Activated naive CD4-positive, alpha-beta T cell treated with anti-CD3 and anti-CD28 coated beads for 36 hours (primary cell): ENCODE measurements around the gene SAFB. TPM values are rescaled to one million over a fixed set of nuclear protein-coding genes. Genes with fewer than 3 reads are reported as not detected.
A peak's percentile ranks its signal among the peaks of the same experiment; 100 is the strongest.

ENCODE experiments used
- CTCF ChIA-PET: fragments of 350-600 bp; sonication (Branson Sonifier 250); formaldehyde crosslinking; loops from one replicate; lab custom pipeline; 2021; ENCODE audit warnings: antibody characterized with exemption; lab: Charles Lee
- DNase-seq: peaks from one replicate; pipeline ENCODE4 v3.0.0-alpha.2; 2020
- H3K27ac Mint-ChIP-seq: one replicate; pipeline ENCODE4 v1.8.0; 2021; ENCODE audit warnings: mild to moderate bottlenecking, mixed read lengths
- H3K27me3 Mint-ChIP-seq: one replicate; pipeline ENCODE4 v1.8.0; 2021; ENCODE audit warnings: low read depth, mixed read lengths
- H3K36me3 Mint-ChIP-seq: one replicate; pipeline ENCODE4 v1.8.0; 2021; ENCODE audit warnings: low read depth, mixed read lengths
- H3K4me1 Mint-ChIP-seq: one replicate; pipeline ENCODE4 v1.8.0; 2021; ENCODE audit warnings: low read depth, mixed read lengths
- H3K4me3 Mint-ChIP-seq: one replicate; pipeline ENCODE4 v1.8.0; 2021; ENCODE audit warnings: mild to moderate bottlenecking, moderate library complexity, mixed read lengths
- H3K9me3 Mint-ChIP-seq: one replicate; pipeline ENCODE4 v1.8.0; 2021; ENCODE audit warnings: mixed read lengths
- intact Hi-C: fragments of 100-400 bp; cut with micrococcal nuclease; formaldehyde crosslinking; loops from one replicate; pipeline ENCODE4 v1.15.1; 2023
- total RNA-seq, 2 experiments: library from RNA; stranded (reverse); gene quantifications; one replicate each; pipeline ENCODE4 v1.2.3, GENCODE V29; 2021

SAFB gene
- total RNA-seq, 2 experiments from 2014 or later = 120 to 129 TPM

DNA sequence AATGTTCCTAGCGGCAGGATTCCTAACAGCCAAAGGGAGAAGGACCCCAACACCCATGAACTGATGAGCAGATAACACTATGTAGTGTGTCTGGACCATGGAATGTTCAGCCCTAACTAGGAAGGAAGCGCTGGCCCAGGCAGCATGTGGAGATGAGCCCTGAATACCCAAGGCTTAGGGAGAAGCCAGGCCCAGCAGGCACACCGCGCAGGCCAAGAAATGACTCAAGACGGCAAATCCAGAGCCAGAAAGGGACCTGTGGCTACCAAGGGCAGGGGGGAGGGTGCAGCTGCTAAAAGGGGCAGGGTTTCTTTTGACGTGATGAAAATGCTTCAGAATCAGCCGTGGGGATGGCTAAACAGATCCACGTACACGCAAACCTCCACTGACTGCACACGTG is 34.4 kb upstream of the SAFB start:
- H3K27me3 Mint-ChIP-seq = no peaks in the 10 kb centered on the region
- H3K36me3 Mint-ChIP-seq = peaks cover 35% of the 10 kb centered on the region
- intact Hi-C loops = loop anchor here (10.0 kb wide), 1 partner anchor 206 kb away; the partner anchor contains the start of gene DUS3L

DNA sequence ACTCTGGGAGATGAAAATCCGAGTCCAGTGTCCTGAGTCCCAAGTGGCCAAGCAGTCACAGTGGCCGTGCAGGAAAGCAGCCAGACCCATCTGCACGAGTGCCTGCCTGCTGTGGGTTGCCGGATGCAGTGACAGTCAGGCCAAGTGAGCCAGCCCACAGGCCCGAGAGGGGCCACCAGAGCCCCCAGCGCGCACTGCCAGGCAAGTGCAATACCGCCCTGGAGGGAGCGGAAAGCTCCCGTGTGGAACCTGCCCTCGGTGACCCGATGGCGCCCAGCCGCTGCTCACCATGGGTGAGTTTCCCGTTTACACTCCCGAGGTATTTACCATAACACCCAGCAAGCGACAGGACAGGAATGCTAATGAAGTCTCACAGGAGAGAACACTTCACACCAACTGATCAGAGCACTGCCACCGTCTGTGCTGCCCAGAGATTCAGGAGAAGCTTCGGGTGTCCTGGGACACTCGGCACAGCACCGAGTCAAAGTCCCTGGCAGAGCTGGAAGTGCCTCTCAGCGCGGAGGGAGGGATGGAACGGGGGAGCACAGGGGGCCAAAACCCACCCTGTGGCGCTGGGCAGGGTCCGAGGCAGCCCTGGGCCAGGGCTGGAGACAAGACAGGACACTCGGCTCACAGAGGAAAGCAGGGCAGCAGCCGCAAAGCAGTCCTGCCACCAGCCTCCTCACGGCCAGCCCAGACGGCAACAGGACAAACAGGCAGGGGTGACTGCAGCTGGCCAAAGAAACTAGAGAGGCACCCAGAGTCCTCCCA is 33.8 kb upstream of the SAFB start:
- no peak for DNase-seq
- no peaks in the 10 kb centered on the region for H3K9me3 Mint-ChIP-seq
- peaks cover 37% of the 10 kb centered on the region for H3K36me3 Mint-ChIP-seq
- CTCF ChIA-PET = no interaction called here
- H3K27ac Mint-ChIP-seq = peak overlapping the region; percentile 46
- H3K27me3 Mint-ChIP-seq = no peaks in the 10 kb centered on the region
- peaks cover 19% of the 10 kb centered on the region for H3K4me1 Mint-ChIP-seq
- intact Hi-C loops = loop anchor here (10.0 kb wide), 1 partner anchor 206 kb away; the partner anchor contains the start of gene DUS3L
- H3K4me3 Mint-ChIP-seq = no peak overlapping the region

More for the DNA sequence above, 34.4 kb upstream of the SAFB start:
- Mint-ChIP-seq H3K4me1 (peaks cover 19% of the 10 kb centered on the region), H3K27ac (no peak overlapping the region), H3K4me3 (no peak overlapping the region), H3K9me3 (no peaks in the 10 kb centered on the region)
- DNase-seq = no peak
- CTCF ChIA-PET = no interaction called here

DNA sequence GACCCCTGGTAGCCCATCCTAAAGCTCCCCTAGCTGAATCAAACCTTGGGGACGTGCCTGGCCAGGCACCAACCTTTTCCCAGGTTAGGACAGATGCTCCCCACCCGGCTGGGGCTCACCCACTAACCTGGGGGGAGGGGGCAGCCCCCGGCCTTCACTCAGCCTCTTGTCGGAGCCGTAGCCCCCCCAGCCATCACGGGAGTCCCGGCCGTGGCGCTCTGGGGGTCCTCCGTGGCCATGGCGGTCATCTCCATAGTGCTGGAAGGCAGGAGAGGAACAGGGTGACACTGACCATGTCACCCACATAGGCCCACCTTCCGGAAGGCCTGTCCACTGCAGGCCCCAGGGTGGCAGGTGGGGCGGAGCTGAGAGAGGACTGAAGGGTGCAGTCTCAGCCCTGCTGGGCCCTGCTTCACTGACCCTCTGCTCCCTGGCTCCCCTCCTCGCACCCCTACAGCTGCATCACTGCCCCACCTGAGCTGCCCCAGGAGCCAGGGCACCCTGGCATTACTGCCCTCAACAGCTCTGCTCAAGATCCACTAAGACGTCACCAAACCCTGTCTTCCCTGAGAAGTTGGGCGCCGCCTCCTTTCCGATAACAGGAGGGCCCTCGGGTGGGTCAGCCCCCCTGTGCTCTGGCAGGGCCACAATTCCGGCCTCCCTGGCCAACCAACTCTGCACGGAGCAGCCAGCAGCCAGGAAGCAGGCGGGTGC is 32.6 kb upstream of the SAFB start:
- H3K27me3 Mint-ChIP-seq = no peaks in the 10 kb centered on the region
- H3K27ac Mint-ChIP-seq = no peak overlapping the region
- CTCF ChIA-PET = no interaction called here
- H3K4me1 Mint-ChIP-seq = peaks cover 19% of the 10 kb centered on the region
- intact Hi-C loops = no loop called here
- H3K9me3 Mint-ChIP-seq = no peaks in the 10 kb centered on the region
- H3K4me3 Mint-ChIP-seq = no peak overlapping the region
- DNase-seq = no peak
- H3K36me3 Mint-ChIP-seq = peaks cover 45% of the 10 kb centered on the region

DNA sequence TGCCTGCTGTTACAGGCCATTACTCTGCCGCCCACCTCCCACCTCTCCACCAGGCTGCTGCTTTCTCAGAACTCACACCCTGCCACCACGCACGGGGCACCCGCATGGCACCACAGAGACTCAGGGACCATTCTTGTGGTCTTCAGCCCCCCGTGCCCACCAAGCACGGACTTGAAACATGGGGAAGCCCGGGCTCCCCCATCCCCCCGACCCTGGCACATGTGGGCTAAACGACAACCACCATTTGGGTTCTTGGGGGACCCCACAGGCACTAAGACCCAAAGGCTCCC is 32.1 kb upstream of the SAFB start:
- Mint-ChIP-seq H3K4me1 (peaks cover 15% of the 10 kb centered on the region), H3K36me3 (peaks cover 48% of the 10 kb centered on the region), H3K27me3 (no peaks in the 10 kb centered on the region), H3K27ac (no peak overlapping the region), H3K4me3 (no peak overlapping the region), H3K9me3 (no peaks in the 10 kb centered on the region)
- CTCF ChIA-PET = no interaction called here
- DNase-seq = no peak
- intact Hi-C loops = no loop called here

DNA sequence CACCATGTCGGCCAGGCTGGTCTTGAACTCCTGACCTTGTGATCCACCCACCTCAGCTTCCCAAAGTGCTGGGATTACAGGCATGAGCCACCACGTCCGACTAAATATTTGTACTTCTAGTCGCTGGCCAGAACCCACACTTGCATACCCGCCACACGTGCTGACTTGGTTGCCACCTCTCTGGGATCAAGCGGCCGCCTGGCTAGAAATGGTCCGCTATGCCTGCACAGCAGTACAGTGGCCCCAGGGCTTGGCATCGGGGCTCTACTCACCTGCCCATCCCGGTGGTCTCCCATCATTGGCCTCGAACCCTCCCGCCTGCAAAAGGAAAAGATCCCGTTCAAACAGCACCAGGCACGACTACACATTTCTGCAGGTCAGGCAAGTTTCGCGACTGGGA is 31.4 kb upstream of the SAFB start:
- Mint-ChIP-seq H3K27ac (no peak overlapping the region), H3K4me3 (no peak overlapping the region), H3K36me3 (peaks cover 49% of the 10 kb centered on the region), H3K9me3 (no peaks in the 10 kb centered on the region), H3K4me1 (peaks cover 9% of the 10 kb centered on the region), H3K27me3 (no peaks in the 10 kb centered on the region)
- DNase-seq = no peak
- CTCF ChIA-PET = no interaction called here
- intact Hi-C loops = no loop called here

DNA sequence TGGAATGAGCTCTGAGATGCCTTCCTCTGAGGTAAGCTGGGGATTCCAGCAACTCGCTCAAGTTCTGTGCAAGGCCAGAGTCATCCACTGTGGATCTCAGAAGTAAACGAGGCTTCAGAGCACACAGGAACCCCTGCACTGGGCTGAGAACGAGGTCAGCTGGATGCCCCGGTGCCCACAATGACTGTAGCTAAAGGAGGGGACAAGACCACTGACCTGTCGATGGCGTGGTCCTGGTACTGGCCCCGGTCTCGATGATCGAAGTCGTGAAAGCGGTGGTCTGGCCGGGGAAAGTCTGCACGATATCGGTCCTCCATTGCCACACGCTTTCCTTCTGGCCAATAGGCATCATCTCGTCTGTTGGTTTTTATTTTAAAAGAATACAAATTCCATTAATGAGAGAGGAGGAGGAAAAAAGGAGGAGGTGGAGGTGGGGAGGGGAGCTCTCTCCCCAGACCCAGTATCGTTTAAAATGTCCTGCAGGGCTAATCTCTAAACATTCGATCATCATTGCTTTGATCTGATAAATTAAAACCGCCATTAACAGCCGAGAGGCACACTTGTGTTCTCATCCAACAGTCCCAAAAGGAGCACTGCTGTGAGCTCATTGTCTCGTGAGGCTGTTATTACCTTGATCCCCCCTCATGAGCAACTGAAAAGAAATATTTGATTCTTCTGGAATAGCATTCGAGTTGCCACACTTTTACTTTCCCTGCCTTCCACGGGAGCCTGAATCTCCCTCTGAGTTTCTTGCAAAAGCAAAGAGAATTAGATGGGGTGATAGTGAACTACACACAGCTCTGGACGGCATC is 30.1 kb upstream of the SAFB start:
- intact Hi-C loops = no loop called here
- Mint-ChIP-seq H3K9me3 (no peaks in the 10 kb centered on the region), H3K4me3 (no peak overlapping the region), H3K4me1 (peaks cover 2% of the 10 kb centered on the region), H3K27me3 (no peaks in the 10 kb centered on the region), H3K36me3 (peaks cover 50% of the 10 kb centered on the region), H3K27ac (no peak overlapping the region)
- no peak for DNase-seq
- CTCF ChIA-PET = no interaction called here

DNA sequence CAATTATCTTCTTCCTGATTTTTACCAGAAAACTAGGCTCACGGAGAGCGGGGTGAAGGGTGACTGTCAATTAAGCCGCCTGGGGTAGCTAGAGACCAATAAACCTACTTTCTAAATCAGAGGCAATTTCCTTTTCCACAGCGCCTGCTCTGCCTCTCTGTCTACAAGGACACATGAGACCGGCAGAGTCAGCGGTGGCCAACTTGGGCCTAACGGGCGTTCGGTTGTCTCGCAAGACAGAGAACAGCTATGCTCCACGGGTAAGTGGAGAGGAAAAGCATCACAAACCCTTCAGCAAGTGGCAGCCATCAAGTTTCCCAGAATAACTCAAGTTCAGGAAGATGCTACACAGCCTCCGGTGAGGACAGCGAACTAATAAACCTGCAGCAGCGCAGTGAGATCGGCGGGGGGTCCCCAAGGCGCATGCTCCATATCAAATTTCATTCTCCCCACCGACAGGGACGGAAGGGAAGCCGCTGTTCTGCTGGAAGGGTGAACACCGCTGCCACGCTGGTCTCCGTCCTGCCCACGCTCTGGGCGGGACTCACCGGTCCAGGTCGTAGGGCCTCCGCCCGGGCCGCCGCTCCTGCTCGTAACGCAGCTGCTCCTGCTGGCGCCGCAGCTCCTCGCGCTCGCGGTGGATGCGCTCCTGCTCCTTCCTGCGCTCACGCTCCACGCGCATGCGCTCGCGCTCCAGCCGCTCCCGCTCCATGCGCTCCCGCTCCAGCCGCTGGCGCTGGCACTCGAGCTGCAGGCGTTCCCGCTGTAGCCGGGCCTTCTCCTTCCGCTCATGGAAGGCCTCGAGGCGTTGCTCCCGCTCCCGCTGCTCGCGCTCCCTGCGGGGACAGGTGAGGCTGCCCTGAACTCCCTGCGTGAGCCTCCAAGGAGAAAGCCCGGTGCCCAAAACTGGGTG is 29.3 kb upstream of the SAFB start:
- Mint-ChIP-seq H3K4me3 (no peak overlapping the region), H3K36me3 (peaks cover 47% of the 10 kb centered on the region), H3K9me3 (no peaks in the 10 kb centered on the region), H3K27ac (no peak overlapping the region), H3K4me1 (no peaks in the 10 kb centered on the region), H3K27me3 (no peaks in the 10 kb centered on the region)
- CTCF ChIA-PET = interaction anchor here (0.7 kb wide), 1 partner anchor 9 kb away, joined by 5 read pairs; no protein-coding TSS in a partner anchor
- intact Hi-C loops = no loop called here
- no peak for DNase-seq

DNA sequence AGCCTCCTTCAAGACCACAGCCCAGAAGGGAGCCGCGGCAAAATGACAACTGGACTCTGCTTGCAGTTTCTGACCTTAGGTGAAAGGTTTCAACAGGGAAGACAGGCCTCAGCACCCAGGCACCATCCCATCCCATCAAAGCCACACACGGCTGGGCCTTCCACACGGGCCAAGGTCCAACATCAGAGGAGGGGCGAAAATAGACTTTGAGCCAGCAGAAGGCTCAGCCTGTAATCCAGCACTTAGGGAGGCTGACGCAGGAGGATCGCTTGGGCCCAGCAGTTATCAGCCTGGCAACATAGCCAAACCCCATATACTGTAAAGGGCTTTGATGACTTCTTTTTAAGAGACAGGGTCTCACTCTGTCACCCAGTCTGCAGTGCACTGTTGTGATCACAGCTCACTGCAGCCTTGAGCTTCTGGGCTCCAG is 28.3 kb upstream of the SAFB start:
- DNase-seq = no peak
- no peak overlapping the region for H3K4me3 Mint-ChIP-seq
- no peaks in the 10 kb centered on the region for H3K4me1 Mint-ChIP-seq
- H3K9me3 Mint-ChIP-seq = no peaks in the 10 kb centered on the region
- no peak overlapping the region for H3K27ac Mint-ChIP-seq
- CTCF ChIA-PET = interaction anchor here (0.7 kb wide), 1 partner anchor 10 kb away, joined by 5 read pairs; no protein-coding TSS in a partner anchor
- intact Hi-C loops = no loop called here
- H3K36me3 Mint-ChIP-seq = peaks cover 51% of the 10 kb centered on the region
- no peaks in the 10 kb centered on the region for H3K27me3 Mint-ChIP-seq

DNA sequence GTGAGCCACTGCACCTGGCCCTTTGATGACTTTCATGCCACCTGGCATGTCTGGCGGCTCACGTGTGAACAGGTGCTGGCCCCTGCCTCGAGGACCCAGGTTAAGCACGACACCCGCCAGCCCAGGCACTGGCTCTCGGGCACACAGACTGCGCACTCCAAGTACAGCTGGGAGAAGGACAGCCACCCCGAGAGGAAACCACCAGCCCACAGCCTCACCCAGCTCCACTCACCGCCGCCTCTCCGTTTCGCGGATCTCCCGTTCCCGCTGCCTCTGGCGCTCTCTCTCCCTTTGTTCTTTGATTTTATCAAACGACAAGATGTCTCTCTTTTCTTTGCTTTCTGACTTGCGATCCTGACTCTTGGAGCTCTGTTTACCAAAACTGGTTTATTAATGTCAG is 27.8 kb upstream of the SAFB start:
- Mint-ChIP-seq H3K27ac (no peak overlapping the region), H3K36me3 (peaks cover 57% of the 10 kb centered on the region), H3K4me3 (no peak overlapping the region), H3K9me3 (no peaks in the 10 kb centered on the region), H3K4me1 (no peaks in the 10 kb centered on the region), H3K27me3 (no peaks in the 10 kb centered on the region)
- intact Hi-C loops = no loop called here
- CTCF ChIA-PET = interaction anchor here (1.4 kb wide), 1 partner anchor 10 kb away, joined by 3 read pairs; no protein-coding TSS in a partner anchor
- no peak for DNase-seq

DNA sequence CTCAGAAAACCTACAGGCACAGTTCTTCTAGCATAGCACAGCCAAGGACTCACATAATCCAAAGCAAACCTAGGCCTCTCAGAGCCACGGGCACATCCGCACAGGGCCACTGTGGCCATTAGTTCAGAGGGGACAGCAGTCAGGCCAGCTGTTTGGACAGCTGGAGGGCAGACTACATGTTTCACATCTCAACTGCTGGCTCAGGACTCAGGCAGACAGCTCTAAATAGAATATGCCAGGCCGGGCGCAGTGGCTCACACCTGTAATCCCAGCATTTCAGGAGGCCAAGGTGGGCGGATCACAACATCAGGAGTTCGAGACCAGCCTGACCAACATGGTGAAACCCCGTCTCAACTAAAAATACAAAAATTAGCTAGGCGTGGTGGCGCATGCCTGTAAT is 27.1 kb upstream of the SAFB start:
- no peak overlapping the region for H3K27ac Mint-ChIP-seq
- H3K4me1 Mint-ChIP-seq = no peaks in the 10 kb centered on the region
- peaks cover 58% of the 10 kb centered on the region for H3K36me3 Mint-ChIP-seq
- no peak overlapping the region for H3K4me3 Mint-ChIP-seq
- no peaks in the 10 kb centered on the region for H3K27me3 Mint-ChIP-seq
- intact Hi-C loops = no loop called here
- CTCF ChIA-PET = interaction anchor here (0.6 to 1.4 kb wide), 2 partner anchors 10 to 211 kb away, joined by 3 read pairs; no protein-coding TSS in a partner anchor
- no peak for DNase-seq
- no peaks in the 10 kb centered on the region for H3K9me3 Mint-ChIP-seq

DNA sequence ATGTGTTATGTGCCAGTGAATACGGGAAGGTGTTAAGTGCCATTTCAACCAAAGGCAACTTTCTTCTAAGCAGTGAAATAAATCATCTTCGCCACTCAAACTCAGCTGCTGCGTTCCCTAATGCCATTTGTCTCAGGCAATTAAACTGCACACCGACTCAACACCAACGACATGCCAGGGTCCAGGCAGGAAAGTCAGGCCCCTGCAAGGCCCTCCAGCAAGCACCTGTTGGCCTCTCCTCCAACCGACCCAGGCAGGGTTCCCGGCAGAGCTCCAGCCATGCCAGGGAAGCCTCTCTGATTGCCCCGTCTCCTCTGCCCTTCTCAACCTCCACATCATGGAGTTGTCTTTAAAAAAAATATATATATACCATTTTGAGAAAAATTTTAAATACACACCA is 22.1 kb upstream of the SAFB start:
- CTCF ChIA-PET = no interaction called here
- no peaks in the 10 kb centered on the region for H3K27me3 Mint-ChIP-seq
- no peaks in the 10 kb centered on the region for H3K9me3 Mint-ChIP-seq
- no peak overlapping the region for H3K4me3 Mint-ChIP-seq
- DNase-seq = no peak
- H3K27ac Mint-ChIP-seq = no peak overlapping the region
- H3K4me1 Mint-ChIP-seq = peaks cover 2% of the 10 kb centered on the region
- H3K36me3 Mint-ChIP-seq = peaks cover 63% of the 10 kb centered on the region
- intact Hi-C loops = no loop called here
